RWPE1 (cell line): ENCODE measurements around the gene DNAAF2.

Source experiments
- CTCF ChIA-PET: fragments of 350-600 bp; sonication (Branson Sonifier 250); formaldehyde crosslinking; extraction: SDS; loops from one replicate; lab custom pipeline; 2021; lab: Yijun Ruan, JAX
- POLR2A ChIA-PET: fragments of 400-600 bp; formaldehyde crosslinking; extraction: SDS; loops from one replicate; lab custom pipeline; 2020; ENCODE audit warnings: antibody characterized with exemption; ENCODE audit not compliant: low non-redundant PET; lab: Yijun Ruan, JAX
- DNase-seq: peaks from one replicate; pipeline ENCODE4 v3.0.0; 2012; ENCODE audit warnings: low spot score
- H3K27ac ChIP-seq: fragments of 450-650 bp; 2 replicates; pipeline ENCODE4 v1.5.1; 2017
- CTCF ChIP-seq: fragments of 450-650 bp; conservative IDR thresholded peaks from 2 replicates; pipeline ENCODE4 v1.5.1; 2017; ENCODE audit warnings: low read depth, mild to moderate bottlenecking

Gene DNAAF2

GRCh38 chr14:49614196-49614595, 20.8 kb downstream of the DNAAF2 start:
- H3K27ac ChIP-seq: no peak overlapping the region
- ChIA-PET POLR2A (no interaction called here), CTCF (no interaction called here)
- no peak for DNase-seq
- TF ChIP-seq CTCF: no peak

- POLR2A ChIA-PET: no interaction called here
- no peak for TF ChIP-seq CTCF
- H3K27ac ChIP-seq: peak overlapping the region; percentile 19; the same call in 1 of the 2 replicates
- DNase-seq: no peak
- CTCF ChIA-PET: no interaction called here
These were observed 22.4 kb downstream of the DNAAF2 start for GRCh38 chr14:49612671-49613070.

- H3K27ac ChIP-seq: no peak overlapping the region
- ChIA-PET CTCF (no interaction called here), POLR2A (no interaction called here)
- no peak for DNase-seq
- TF ChIP-seq CTCF: no peak
These were observed 22.8 kb downstream of the DNAAF2 start for GRCh38 chr14:49612251-49612650.

- CTCF ChIA-PET: interaction anchor here (0.6 kb wide), 1 partner anchor 40 kb away, joined by 3 read pairs; no protein-coding TSS in a partner anchor
These were observed 27.5 kb downstream of the DNAAF2 start for GRCh38 chr14:49607583-49607982.

GRCh38 chr14:49598485-49599300, 36.4 kb downstream of the DNAAF2 start, which contains the start of gene LRR1:
TSS of gene LRR1 (plus strand) at chr14:49598940. CDS start at chr14:49599021, 81 bp downstream.
- DNase-seq: peak; percentile 67
- CTCF ChIA-PET: interaction anchor here (0.6 to 1.4 kb wide), 3 partner anchors 12 to 154 kb away, joined by 3 to 7 read pairs (median 3); no protein-coding TSS in a partner anchor
- peak within 1 kb of the TSS; percentile 96 for H3K27ac ChIP-seq
- no peak for TF ChIP-seq CTCF
- POLR2A ChIA-PET: interaction anchor here (0.6 to 1.4 kb wide), 4 partner anchors 11 to 35 kb away, joined by 3 to 10 read pairs (median 5); partner anchors contain the start of genes MGAT2 and RPL36AL

More at GRCh38 chr14:49607583-49607982, 27.5 kb downstream of the DNAAF2 start:
- POLR2A ChIA-PET: no interaction called here
- no peak for DNase-seq
- H3K27ac ChIP-seq: no peak overlapping the region
- no peak for TF ChIP-seq CTCF

- TF ChIP-seq CTCF: no peak
- ChIA-PET CTCF (interaction anchor here (0.6 kb wide), 1 partner anchor 155 kb away, joined by 3 read pairs; no protein-coding TSS in a partner anchor), POLR2A (interaction anchor here (1.4 kb wide), 1 partner anchor 23 kb away, joined by 10 read pairs; the partner anchor contains the start of genes MGAT2 and RPL36AL)
- H3K27ac ChIP-seq: peak overlapping the region; percentile 96
- peak; percentile 20 for DNase-seq
These were observed 36.9 kb downstream of the DNAAF2 start for GRCh38 chr14:49598189-49598484.
